GM19238 (cell line): ENCODE results near the gene ADTRP.
"Not testable (repeated sequence)": the region's sequence is repeated elsewhere in the genome, so short reads cannot be mapped to it uniquely, and the experiment has no call there.

Source experiments
- DNase-seq: peaks from one replicate; pipeline ENCODE4 v3.0.0; 2011; ENCODE audit warnings: low spot score; ENCODE audit not compliant: insufficient read length

Gene ADTRP

DNA sequence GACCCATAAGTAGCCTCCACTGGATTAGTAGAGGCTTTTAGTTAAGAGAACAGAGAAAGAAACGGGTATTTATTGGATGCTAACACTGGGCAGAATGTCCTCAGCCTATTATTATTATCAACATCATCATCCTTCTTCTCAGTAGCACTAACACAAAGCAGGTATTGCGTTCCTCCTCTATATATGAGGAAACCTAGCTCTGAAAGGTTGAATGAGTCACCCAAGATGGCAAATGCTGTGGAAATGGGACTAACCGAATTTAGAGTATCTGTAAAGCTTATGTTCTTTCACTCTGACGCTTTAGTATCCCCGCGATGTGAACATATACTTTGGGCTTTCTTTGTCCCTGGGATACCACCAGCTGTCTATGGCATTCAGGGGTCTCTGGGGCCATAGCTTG, 77.0 kb downstream of the ADTRP start:
- DNase-seq = no peak

DNA sequence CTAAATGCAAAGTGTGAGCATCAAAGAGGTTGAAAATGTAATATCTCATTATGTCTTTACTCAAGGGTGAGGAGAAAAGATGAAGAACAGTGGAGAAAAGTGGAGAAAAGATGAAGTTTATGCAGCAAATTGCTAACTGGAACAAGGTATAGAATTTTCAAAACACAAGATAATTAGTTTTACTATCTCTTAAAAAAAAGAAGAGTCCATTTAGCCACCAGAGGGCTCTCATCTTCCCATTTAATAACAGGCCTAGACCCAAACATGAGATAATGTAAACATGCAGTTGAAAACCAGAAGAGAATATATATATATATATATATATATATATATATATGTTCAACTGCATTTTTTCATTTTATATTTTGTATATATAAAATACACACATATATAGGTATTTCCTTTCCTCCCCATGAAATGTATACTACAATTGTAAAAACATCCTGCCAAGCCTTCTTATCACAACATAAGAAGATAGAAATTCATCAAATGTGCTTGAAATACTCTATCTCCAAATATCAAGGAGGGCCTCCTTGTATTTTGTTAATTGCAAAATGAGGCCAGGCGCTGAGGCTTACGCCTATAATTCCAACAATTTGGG, 78.4 kb downstream of the ADTRP start:
- DNase-seq = no peak

- no peak for DNase-seq
Measured at GRCh38 chr6:11699576-11699975, 79.0 kb downstream of the ADTRP start.

- no peak for DNase-seq
Measured at GRCh38 chr6:11692451-11693376, 85.9 kb downstream of the ADTRP start.

DNA sequence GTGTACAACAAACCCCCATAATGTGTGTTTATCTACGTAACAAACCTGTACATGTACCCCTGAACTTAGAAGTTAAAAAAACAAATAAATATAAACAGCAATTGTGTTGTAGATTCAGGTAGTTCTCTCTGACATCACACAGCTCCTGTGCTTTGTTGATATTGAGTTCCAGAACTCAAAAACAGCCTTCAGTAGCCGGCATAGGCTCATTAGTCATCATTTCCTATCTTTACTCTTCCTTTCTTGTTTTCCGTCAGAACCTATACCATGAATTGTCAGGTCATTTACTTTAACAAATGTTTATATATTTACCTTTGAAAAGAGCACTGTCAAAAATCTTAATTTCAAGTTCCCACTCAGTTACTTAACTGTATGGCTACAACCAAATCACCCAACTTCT, 88.8 kb downstream of the ADTRP start:
- DNase-seq = no peak

- not testable (repeated sequence) for DNase-seq
Measured at GRCh38 chr6:11689400-11689799, 89.2 kb downstream of the ADTRP start.

GRCh38 chr6:11688425-11688709, 90.2 kb downstream of the ADTRP start:
- DNase-seq = no peak

- DNase-seq = no peak
Measured at GRCh38 chr6:11685481-11686093, 93.0 kb downstream of the ADTRP start.

DNA sequence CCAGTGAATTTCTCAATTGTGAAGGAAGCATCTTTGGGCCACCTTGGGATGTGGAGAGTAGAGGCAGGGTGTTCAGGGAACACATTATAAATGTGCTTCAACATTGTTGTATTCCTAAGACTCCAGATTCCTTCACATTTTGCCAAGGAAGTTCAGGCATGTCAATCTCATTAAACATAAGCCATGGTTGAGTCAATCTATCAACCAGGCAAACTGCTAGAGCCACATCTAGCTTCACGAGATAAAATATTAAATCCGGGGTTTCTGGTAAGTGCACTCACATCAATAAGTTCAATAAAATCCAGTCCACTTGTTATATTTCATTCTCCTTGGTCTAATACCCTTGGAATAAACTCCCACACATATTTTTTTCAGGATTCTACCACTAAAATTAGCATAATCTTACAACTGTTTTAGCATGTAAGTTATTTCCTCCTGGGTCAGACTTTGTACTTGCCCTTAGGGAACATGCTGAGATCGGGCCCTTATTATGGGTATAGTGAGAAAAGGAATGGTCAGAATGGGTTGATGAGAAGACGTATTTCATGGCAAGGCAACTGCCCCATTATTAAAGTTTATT, 93.6 kb downstream of the ADTRP start:
- DNase-seq = no peak

- DNase-seq = no peak
Measured at GRCh38 chr6:11683871-11684270, 94.7 kb downstream of the ADTRP start.

- no peak for DNase-seq
Measured at GRCh38 chr6:11682561-11682975, 96.0 kb downstream of the ADTRP start.

DNA sequence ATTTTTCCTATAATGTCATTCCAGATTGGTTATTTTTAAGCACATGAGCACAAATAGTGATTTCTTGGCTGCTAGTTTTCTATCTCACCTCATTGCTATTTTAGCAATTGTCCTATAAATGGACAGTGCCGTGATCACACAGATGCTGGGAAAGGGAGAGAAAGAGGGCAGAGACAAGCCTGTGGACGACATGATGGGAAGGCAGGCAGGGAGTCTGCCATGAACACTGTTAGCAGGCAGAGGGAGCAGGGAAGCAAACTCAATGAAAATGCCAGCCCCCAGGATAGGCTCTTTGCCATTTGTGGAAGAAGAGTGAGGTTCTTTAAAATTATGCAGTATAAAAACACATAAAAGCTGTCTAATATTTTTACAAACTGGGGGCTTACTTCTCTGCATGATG, 96.8 kb downstream of the ADTRP start:
- no peak for DNase-seq

GRCh38 chr6:11681357-11681756, 97.2 kb downstream of the ADTRP start:
- DNase-seq = no peak

DNA sequence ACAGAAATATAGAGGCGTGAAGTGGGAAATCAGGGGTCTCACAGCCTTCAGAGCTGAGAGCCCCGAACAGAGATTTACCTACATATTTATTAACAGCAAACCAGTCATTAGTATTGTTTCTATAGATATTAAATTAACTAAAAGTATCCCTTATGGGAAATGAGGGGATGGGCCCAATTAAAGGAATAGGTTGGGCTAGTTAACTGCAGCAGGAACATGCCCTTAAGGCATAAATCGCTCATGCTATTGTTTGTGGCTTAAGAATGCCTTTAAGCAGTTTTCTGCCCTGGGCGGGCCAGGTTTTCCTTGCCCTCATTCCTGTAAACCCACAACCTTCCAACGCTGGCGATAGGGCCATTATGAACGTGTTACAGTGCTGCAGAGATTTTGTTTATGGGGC, 98.1 kb downstream of the ADTRP start:
- not testable (repeated sequence) for DNase-seq

- no peak for DNase-seq
Measured at GRCh38 chr6:11679099-11679498, 99.5 kb downstream of the ADTRP start.

GRCh38 chr6:11675601-11676000, 103.0 kb downstream of the ADTRP start:
- no peak for DNase-seq

DNA sequence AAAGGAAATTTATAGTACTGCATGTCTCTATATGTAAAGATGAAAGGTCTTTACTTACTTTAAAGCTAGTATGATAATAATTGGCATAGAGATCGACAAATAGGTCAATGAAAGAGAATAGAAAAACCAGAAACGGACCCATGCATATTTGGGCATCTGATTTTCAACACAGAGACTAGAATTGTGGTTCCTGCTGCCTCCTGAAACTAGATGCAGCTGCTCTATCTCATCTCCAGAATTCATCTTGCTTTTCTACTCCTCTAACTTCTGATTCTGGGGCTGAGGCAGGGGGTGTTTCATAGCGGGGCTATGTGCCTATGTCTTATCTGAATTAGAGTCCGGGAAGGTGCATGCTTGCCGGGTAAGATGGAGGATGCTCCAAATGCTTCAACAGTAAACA, 105.9 kb downstream of the ADTRP start:
- no peak for DNase-seq

DNA sequence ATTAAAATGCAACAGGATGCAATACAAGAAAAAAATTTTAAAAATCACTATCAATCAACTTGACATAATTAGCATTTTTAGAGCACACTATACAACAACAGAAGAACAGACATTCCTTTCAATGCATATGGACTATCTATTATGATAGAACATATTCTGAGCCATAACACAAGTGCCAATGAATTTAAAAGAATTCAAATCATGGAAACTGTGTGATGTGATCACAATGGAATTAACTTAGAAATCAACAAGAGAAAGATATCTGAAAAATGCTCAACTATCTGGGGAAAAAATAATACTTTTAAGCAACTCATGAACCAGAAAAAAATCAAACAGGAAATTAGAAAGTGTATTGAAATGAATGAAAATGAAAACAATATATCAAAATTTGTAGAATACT, 106.3 kb downstream of the ADTRP start:
- no peak for DNase-seq

- no peak for DNase-seq
Measured at GRCh38 chr6:11669696-11670095, 108.9 kb downstream of the ADTRP start.

GRCh38 chr6:11668455-11668854, 110.1 kb downstream of the ADTRP start:
- no peak for DNase-seq

DNA sequence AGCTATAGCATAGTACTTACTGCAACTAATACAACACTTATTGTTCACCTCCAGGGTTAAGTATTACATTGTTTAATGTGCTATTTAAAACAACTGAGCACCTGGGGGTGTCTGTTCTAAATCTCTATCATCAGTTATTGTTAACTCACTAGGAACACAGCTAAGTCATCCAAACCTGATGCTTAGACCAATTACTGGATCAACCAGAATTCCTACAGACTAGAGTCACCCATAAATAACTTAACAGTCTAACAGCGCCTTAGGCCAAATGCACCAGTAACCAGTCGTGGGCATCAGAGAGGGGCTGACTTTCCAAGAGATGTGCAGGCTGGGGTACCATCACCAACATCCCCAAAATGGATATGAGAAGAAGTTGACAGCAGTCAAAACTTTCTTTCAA, 110.7 kb downstream of the ADTRP start:
- DNase-seq = no peak

DNA sequence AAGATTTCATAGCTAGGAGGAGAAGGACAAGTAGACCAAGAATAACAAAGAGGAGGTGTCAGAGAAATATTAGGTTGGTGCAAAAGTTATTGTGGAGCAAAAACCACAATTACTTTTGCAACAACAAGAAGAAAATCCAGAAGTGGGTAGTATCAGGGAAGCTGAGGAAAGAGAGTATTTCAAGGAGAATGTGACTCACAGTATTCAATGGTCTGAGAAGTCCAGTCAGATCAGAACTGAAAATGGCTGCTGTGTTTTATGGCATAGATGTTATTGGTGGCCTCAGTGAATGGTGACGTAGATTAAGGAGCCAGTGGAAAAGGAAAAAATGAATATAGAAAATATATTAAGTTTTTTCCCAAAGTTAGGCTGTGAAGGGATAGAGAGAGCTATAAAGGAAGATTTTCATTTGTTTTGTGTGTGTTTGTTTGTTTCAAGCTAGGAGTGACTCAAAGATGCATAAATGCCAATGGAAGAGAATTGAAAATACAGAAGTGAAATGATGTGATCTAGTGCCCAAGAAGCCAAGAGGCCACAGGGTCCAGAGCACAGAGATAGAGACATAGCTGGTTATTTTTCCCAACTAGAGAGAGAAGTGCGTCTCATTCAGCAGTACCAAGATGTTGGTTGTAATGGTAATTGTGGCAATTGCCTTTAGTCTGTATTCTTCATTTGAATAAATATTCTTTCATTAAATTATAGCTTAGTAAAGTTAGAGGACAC, 112.8 kb downstream of the ADTRP start:
- DNase-seq = no peak
